Peyer's patch (tissue), 4 donors: ENCODE measurements around the gene KLHL40.

Experiments
- POLR2A ChIP-seq, 2 donors: fragments of 450-650 bp; IDR thresholded peaks; one replicate each; pipeline ENCODE4 v1.5.1; 2017; ENCODE audit warnings: antibody characterized with exemption in 2 of 2, mild to moderate bottlenecking in 2 of 2, moderate library complexity in 2 of 2
- TF ChIP-seq, protein P1 (sequence below), 6 experiments: fragments of 450-650 bp in 4 of 6; fragments of 200-600 bp in 2 of 6; sonication (generic) in 1 of 6; IDR thresholded peaks; one replicate each; pipeline ENCODE4 v1.5.1; 2017 to 2019; ENCODE audit warnings: antibody characterized with exemption in 6 of 6, mild to moderate bottlenecking in 3 of 6, moderate library complexity in 1 of 6

DNA sequence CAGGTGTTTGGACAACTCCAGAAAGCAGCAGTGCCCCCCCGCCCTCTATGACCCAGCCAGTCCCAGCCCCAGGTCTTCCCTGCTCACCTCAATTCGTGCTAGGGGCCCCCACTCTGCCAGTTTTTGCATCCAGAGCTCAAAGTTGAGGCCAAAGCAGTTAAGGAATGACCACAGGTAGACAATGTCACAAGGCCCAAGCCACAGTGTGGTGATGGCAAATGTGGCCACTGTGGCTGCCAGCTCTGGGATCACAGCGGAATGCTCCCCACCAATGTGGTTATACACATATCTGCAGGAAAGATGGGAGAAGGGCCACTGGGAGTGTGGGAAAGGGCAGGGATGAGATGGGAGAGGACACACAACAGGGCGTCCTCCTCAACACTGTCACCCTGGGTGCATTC is 8.2 kb downstream of the KLHL40 start:
- TF ChIP-seq, protein P1, sequence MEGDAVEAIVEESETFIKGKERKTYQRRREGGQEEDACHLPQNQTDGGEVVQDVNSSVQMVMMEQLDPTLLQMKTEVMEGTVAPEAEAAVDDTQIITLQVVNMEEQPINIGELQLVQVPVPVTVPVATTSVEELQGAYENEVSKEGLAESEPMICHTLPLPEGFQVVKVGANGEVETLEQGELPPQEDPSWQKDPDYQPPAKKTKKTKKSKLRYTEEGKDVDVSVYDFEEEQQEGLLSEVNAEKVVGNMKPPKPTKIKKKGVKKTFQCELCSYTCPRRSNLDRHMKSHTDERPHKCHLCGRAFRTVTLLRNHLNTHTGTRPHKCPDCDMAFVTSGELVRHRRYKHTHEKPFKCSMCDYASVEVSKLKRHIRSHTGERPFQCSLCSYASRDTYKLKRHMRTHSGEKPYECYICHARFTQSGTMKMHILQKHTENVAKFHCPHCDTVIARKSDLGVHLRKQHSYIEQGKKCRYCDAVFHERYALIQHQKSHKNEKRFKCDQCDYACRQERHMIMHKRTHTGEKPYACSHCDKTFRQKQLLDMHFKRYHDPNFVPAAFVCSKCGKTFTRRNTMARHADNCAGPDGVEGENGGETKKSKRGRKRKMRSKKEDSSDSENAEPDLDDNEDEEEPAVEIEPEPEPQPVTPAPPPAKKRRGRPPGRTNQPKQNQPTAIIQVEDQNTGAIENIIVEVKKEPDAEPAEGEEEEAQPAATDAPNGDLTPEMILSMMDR (IDR thresholded peaks at IDR 0.05): no peak
- TF ChIP-seq POLR2A (IDR thresholded peaks at IDR 0.05): no peak
